ENCODE measurements around the gene COPS2.
"Not testable (repeated sequence)": the region's sequence is repeated elsewhere in the genome, so short reads cannot be mapped to it uniquely, and the experiment has no call there.

The COPS2 gene

GRCh38 chr15:49155110-49155833 lies at the start of gene COPS2:
COPS2 (minus strand) TSS chr15:49155599; CDS start chr15:49155578, 21 bp downstream.
- peaks cover 53% of the 10 kb centered on the region for H3K4me1 Mint-ChIP-seq (ENCODE audit: low read depth)
- H3K36me3 Mint-ChIP-seq (ENCODE audit: low read depth): peaks cover 15% of the 10 kb centered on the region
- H3K27ac Mint-ChIP-seq: peak within 1 kb of the TSS; percentile 100
- H3K4me3 Mint-ChIP-seq: peak within 1 kb of the TSS; percentile 100
- no peaks in the 10 kb centered on the region for H3K9me3 Mint-ChIP-seq
- H3K27me3 Mint-ChIP-seq: no peaks in the 10 kb centered on the region

GRCh38 chr15:49200347-49200746 lies 44.9 kb upstream of the COPS2 start:
- H3K9me3 Mint-ChIP-seq: peaks cover 11% of the 10 kb centered on the region
- peaks cover 7% of the 10 kb centered on the region for H3K4me1 Mint-ChIP-seq (ENCODE audit: low read depth)
- no peak overlapping the region for H3K4me3 Mint-ChIP-seq
- H3K27ac Mint-ChIP-seq: no peak overlapping the region
- no peaks in the 10 kb centered on the region for H3K27me3 Mint-ChIP-seq
- H3K36me3 Mint-ChIP-seq (ENCODE audit: low read depth): peaks cover 47% of the 10 kb centered on the region

GRCh38 chr15:49199666-49200065 lies 44.3 kb upstream of the COPS2 start:
- Mint-ChIP-seq H3K27me3 (no peaks in the 10 kb centered on the region), H3K4me3 (no peak overlapping the region), H3K36me3 (ENCODE audit: low read depth) (peaks cover 41% of the 10 kb centered on the region), H3K9me3 (peaks cover 5% of the 10 kb centered on the region), H3K27ac (no peak overlapping the region), H3K4me1 (ENCODE audit: low read depth) (peaks cover 7% of the 10 kb centered on the region)

- H3K4me3 Mint-ChIP-seq: no peak overlapping the region
- no peak overlapping the region for H3K27ac Mint-ChIP-seq
- H3K27me3 Mint-ChIP-seq: no peaks in the 10 kb centered on the region
- H3K9me3 Mint-ChIP-seq: no peaks in the 10 kb centered on the region
- H3K36me3 Mint-ChIP-seq (ENCODE audit: low read depth): peaks cover 15% of the 10 kb centered on the region
- peaks cover 7% of the 10 kb centered on the region for H3K4me1 Mint-ChIP-seq (ENCODE audit: low read depth)
These were observed 41.5 kb upstream of the COPS2 start for GRCh38 chr15:49196856-49197255.

- Mint-ChIP-seq H3K9me3 (peaks cover 1% of the 10 kb centered on the region), H3K27me3 (no peaks in the 10 kb centered on the region), H3K4me3 (no peak overlapping the region), H3K4me1 (ENCODE audit: low read depth) (peaks cover 18% of the 10 kb centered on the region), H3K27ac (no peak overlapping the region), H3K36me3 (ENCODE audit: low read depth) (peaks cover 12% of the 10 kb centered on the region)
These were observed 36.5 kb upstream of the COPS2 start for GRCh38 chr15:49191892-49192291.

GRCh38 chr15:49190586-49190985 lies 35.2 kb upstream of the COPS2 start:
- Mint-ChIP-seq H3K4me3 (no peak overlapping the region), H3K36me3 (ENCODE audit: low read depth) (peaks cover 20% of the 10 kb centered on the region), H3K9me3 (peaks cover 4% of the 10 kb centered on the region), H3K4me1 (ENCODE audit: low read depth) (peaks cover 22% of the 10 kb centered on the region), H3K27me3 (no peaks in the 10 kb centered on the region), H3K27ac (no peak overlapping the region)

GRCh38 chr15:49189631-49190030 lies 34.2 kb upstream of the COPS2 start:
- H3K27me3 Mint-ChIP-seq: no peaks in the 10 kb centered on the region
- H3K36me3 Mint-ChIP-seq (ENCODE audit: low read depth): peaks cover 25% of the 10 kb centered on the region
- H3K4me3 Mint-ChIP-seq: no peak overlapping the region
- peaks cover 4% of the 10 kb centered on the region for H3K9me3 Mint-ChIP-seq
- peaks cover 25% of the 10 kb centered on the region for H3K4me1 Mint-ChIP-seq (ENCODE audit: low read depth)
- no peak overlapping the region for H3K27ac Mint-ChIP-seq

GRCh38 chr15:49188933-49189332 lies 33.5 kb upstream of the COPS2 start:
- Mint-ChIP-seq H3K27ac (no peak overlapping the region), H3K4me3 (no peak overlapping the region), H3K27me3 (no peaks in the 10 kb centered on the region), H3K4me1 (ENCODE audit: low read depth) (peaks cover 25% of the 10 kb centered on the region), H3K36me3 (ENCODE audit: low read depth) (peaks cover 32% of the 10 kb centered on the region), H3K9me3 (peaks cover 4% of the 10 kb centered on the region)

GRCh38 chr15:49187549-49188245 lies 32.3 kb upstream of the COPS2 start:
- Mint-ChIP-seq H3K4me3 (no peak overlapping the region), H3K36me3 (ENCODE audit: low read depth) (peaks cover 41% of the 10 kb centered on the region), H3K27ac (no peak overlapping the region), H3K27me3 (no peaks in the 10 kb centered on the region), H3K9me3 (peaks cover 4% of the 10 kb centered on the region), H3K4me1 (ENCODE audit: low read depth) (peaks cover 25% of the 10 kb centered on the region)

GRCh38 chr15:49185473-49185872 lies 30.1 kb upstream of the COPS2 start:
- Mint-ChIP-seq H3K27ac (no peak overlapping the region), H3K36me3 (ENCODE audit: low read depth) (peaks cover 49% of the 10 kb centered on the region), H3K4me3 (no peak overlapping the region), H3K4me1 (ENCODE audit: low read depth) (peaks cover 15% of the 10 kb centered on the region), H3K27me3 (no peaks in the 10 kb centered on the region), H3K9me3 (peaks cover 4% of the 10 kb centered on the region)

- Mint-ChIP-seq H3K36me3 (ENCODE audit: low read depth) (peaks cover 44% of the 10 kb centered on the region), H3K4me1 (ENCODE audit: low read depth) (peaks cover 11% of the 10 kb centered on the region)
- H3K9me3 Mint-ChIP-seq, H3K27me3 Mint-ChIP-seq, H3K27ac Mint-ChIP-seq, H3K4me3 Mint-ChIP-seq: not testable (repeated sequence)
These were observed 28.3 kb upstream of the COPS2 start for GRCh38 chr15:49183741-49184140.

- Mint-ChIP-seq H3K4me1 (ENCODE audit: low read depth) (peaks cover 11% of the 10 kb centered on the region), H3K27me3 (no peaks in the 10 kb centered on the region), H3K9me3 (peaks cover 4% of the 10 kb centered on the region), H3K27ac (no peak overlapping the region), H3K36me3 (ENCODE audit: low read depth) (peaks cover 44% of the 10 kb centered on the region), H3K4me3 (no peak overlapping the region)
These were observed 26.7 kb upstream of the COPS2 start for GRCh38 chr15:49182128-49182527.

- H3K4me3 Mint-ChIP-seq: no peak overlapping the region
These were observed 24.2 kb upstream of the COPS2 start for GRCh38 chr15:49179433-49180190.

GRCh38 chr15:49178497-49178896 lies 23.1 kb upstream of the COPS2 start:
- Mint-ChIP-seq H3K9me3 (no peaks in the 10 kb centered on the region), H3K27me3 (no peaks in the 10 kb centered on the region), H3K36me3 (ENCODE audit: low read depth) (peaks cover 19% of the 10 kb centered on the region), H3K27ac (no peak overlapping the region), H3K4me3 (no peak overlapping the region), H3K4me1 (ENCODE audit: low read depth) (peaks cover 7% of the 10 kb centered on the region)

More at GRCh38 chr15:49179433-49180190, 24.2 kb upstream of the COPS2 start:
- no peak overlapping the region for H3K27ac Mint-ChIP-seq
- no peaks in the 10 kb centered on the region for H3K27me3 Mint-ChIP-seq
- H3K4me1 Mint-ChIP-seq (ENCODE audit: low read depth): peaks cover 7% of the 10 kb centered on the region
- peaks cover 29% of the 10 kb centered on the region for H3K36me3 Mint-ChIP-seq (ENCODE audit: low read depth)
- H3K9me3 Mint-ChIP-seq: no peaks in the 10 kb centered on the region
